ENCODE results near the gene ASB16. TPM values are rescaled to one million over a fixed set of nuclear protein-coding genes. Genes with fewer than 3 reads are reported as not detected.

ASB16 gene
- total and polyA plus RNA-seq, 2 donors (not counting 1 experiment from before 2014, with no cell fraction given), result not detected

DNA sequence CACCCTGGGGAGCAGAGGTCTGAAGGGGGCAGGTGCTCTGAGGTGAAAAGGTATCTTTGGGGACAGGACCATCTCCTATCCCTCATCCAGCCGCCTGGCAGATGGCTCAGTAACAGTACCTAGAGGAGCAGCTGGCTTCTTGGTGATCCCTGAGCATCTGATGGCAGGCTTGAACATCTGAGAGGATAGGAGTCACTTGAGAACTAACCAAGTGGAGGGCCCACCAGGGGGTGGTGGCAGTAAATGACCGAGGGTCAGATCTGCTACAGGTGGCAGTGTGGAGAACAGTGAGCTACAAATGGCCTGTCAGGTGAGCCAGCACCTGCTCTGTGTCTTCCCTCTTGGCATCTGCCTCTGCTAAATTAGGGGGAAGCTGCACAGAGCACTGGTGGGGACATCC is 15.0 kb upstream of the ASB16 start:
- H3K4me3 Mint-ChIP-seq, result no peak overlapping the region
- no peak overlapping the region for H3K27ac ChIP-seq (ENCODE audit: low read length in 2 of 2)
- no peaks in the 10 kb centered on the region for H3K79me2 ChIP-seq (ENCODE audit: control insufficient read depth, insufficient read depth, low read length)
- DNase-seq (no peak), ATAC-seq (ENCODE audit: low read depth) (no peak)
- H2AFZ ChIP-seq (ENCODE audit: insufficient read depth, low read depth, low read length, poor library complexity, severe bottlenecking), result no peak overlapping the region
- intact Hi-C loops (cut with micrococcal nuclease), result no loop called here
- H3K9me3 Mint-ChIP-seq (ENCODE audit: insufficient read depth), result no peaks in the 10 kb centered on the region
- H3K4me1 Mint-ChIP-seq, result no peaks in the 10 kb centered on the region
- no peaks in the 10 kb centered on the region for H3K27me3 Mint-ChIP-seq
- ChIA-PET POLR2A (interaction anchor here (0.7 kb wide), 1 partner anchor 757 kb away, joined by 3 read pairs; no protein-coding TSS in a partner anchor), CTCF (interaction anchor here (0.9 kb wide), 1 partner anchor 8 kb away, joined by 3 read pairs; no protein-coding TSS in a partner anchor)
- H3K4me2 ChIP-seq (replicated peaks; ENCODE audit: low read depth, low read length, poor library complexity, severe bottlenecking), result no peak overlapping the region
- no peaks in the 10 kb centered on the region for H3K9me3 ChIP-seq (ENCODE audit: control extremely low read depth in 1 of 3, control insufficient read depth in 2 of 3, insufficient read depth in 1 of 3, low read length in 2 of 3)
- H4K20me1 ChIP-seq (ENCODE audit: control insufficient read depth, insufficient read depth, low read length, poor library complexity, severe bottlenecking), result no peaks in the 10 kb centered on the region
- H3K27me3 ChIP-seq (replicated peaks in 1 of 4; ENCODE audit: control extremely low read depth in 1 of 4, control insufficient read depth in 3 of 4, insufficient read depth in 4 of 4, low read length in 3 of 4), result no peaks in the 10 kb centered on the region
- WGBS (ENCODE audit: insufficient coverage), result 89% methylated on average over 1 of the region's 2 CpGs
- no peak overlapping the region for H3K4me3 ChIP-seq (ENCODE audit: control extremely low read depth in 1 of 5, extremely low read depth in 1 of 5, insufficient read depth in 1 of 5, low read depth in 2 of 5, low read length in 4 of 5)
- H3K36me3 ChIP-seq (replicated peaks in 1 of 2; ENCODE audit: control extremely low read depth in 1 of 2, control insufficient read depth in 1 of 2, extremely low read depth in 1 of 2, insufficient read depth in 2 of 2, low read length in 1 of 2), result no peaks in the 10 kb centered on the region
- H3K4me1 ChIP-seq (ENCODE audit: control insufficient read depth in 2 of 2, insufficient read depth in 2 of 2, low read length in 2 of 2), result no peaks in the 10 kb centered on the region
- no peak for TF ChIP-seq EZH2 (IDR thresholded peaks at IDR 0.05; ENCODE audit: borderline replicate concordance, insufficient read depth, low read depth, low read length, poor library complexity, severe bottlenecking)
- TF ChIP-seq, protein P1, sequence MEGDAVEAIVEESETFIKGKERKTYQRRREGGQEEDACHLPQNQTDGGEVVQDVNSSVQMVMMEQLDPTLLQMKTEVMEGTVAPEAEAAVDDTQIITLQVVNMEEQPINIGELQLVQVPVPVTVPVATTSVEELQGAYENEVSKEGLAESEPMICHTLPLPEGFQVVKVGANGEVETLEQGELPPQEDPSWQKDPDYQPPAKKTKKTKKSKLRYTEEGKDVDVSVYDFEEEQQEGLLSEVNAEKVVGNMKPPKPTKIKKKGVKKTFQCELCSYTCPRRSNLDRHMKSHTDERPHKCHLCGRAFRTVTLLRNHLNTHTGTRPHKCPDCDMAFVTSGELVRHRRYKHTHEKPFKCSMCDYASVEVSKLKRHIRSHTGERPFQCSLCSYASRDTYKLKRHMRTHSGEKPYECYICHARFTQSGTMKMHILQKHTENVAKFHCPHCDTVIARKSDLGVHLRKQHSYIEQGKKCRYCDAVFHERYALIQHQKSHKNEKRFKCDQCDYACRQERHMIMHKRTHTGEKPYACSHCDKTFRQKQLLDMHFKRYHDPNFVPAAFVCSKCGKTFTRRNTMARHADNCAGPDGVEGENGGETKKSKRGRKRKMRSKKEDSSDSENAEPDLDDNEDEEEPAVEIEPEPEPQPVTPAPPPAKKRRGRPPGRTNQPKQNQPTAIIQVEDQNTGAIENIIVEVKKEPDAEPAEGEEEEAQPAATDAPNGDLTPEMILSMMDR (IDR thresholded peaks at IDR 0.05), result no peak
- no peak overlapping the region for H3K27ac Mint-ChIP-seq
- H3K9ac ChIP-seq (ENCODE audit: low read length), result no peak overlapping the region

DNA sequence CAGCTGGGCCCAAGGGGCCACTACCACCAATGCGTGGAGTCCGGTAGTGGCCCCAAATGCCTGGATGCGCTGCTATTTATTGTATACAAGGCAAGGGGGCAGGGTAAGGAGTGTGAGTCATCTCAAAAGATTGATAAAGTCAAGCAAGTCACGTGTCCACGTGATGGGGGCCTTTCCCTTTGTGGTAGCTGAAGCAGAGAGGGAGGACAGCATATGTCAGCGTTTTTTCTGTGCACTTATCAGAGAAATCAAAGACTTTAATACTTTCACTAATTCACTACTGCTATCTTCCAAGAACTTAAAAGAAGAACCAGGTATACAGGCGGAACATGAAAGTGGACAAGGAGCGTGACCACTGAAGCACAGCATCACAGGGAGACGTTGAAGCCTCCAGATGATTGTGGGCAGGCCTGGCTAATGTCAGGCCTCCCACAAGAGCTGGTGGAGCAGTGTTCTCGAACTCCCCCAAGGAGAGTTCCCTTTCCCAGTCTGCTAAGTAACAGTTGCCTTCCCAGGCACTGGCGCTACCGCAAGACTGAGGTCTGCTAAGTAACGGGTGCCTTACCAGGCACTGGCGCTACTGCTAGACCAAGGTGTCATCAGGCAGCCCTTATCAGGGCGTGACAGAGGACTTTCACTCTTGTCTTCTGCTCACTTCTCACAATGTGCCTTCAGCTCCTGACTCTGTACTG is 10.8 kb upstream of the ASB16 start:
- H2AFZ ChIP-seq (ENCODE audit: insufficient read depth, low read depth, low read length, poor library complexity, severe bottlenecking), result no peak overlapping the region
- ATAC-seq (ENCODE audit: low read depth), result no peak
- intact Hi-C loops (cut with micrococcal nuclease), result no loop called here
- no peaks in the 10 kb centered on the region for H4K20me1 ChIP-seq (ENCODE audit: control insufficient read depth, insufficient read depth, low read length, poor library complexity, severe bottlenecking)
- H3K27me3 ChIP-seq (replicated peaks in 1 of 4; ENCODE audit: control extremely low read depth in 1 of 4, control insufficient read depth in 3 of 4, insufficient read depth in 4 of 4, low read length in 3 of 4), result no peaks in the 10 kb centered on the region
- H3K4me3 Mint-ChIP-seq, result no peak overlapping the region
- no peaks in the 10 kb centered on the region for H3K27me3 Mint-ChIP-seq
- H3K36me3 ChIP-seq (replicated peaks in 1 of 2; ENCODE audit: control extremely low read depth in 1 of 2, control insufficient read depth in 1 of 2, extremely low read depth in 1 of 2, insufficient read depth in 2 of 2, low read length in 1 of 2), result no peaks in the 10 kb centered on the region
- no peak for DNase-seq
- H3K9ac ChIP-seq (ENCODE audit: low read length), result no peak overlapping the region
- TF ChIP-seq EZH2 (IDR thresholded peaks at IDR 0.05; ENCODE audit: borderline replicate concordance, insufficient read depth, low read depth, low read length, poor library complexity, severe bottlenecking), result no peak
- TF ChIP-seq, protein P1 (IDR thresholded peaks at IDR 0.05), result no peak
- H3K27ac ChIP-seq (ENCODE audit: low read length in 2 of 2), result no peak overlapping the region
- no peaks in the 10 kb centered on the region for H3K9me3 ChIP-seq (ENCODE audit: control extremely low read depth in 1 of 3, control insufficient read depth in 2 of 3, insufficient read depth in 1 of 3, low read length in 2 of 3)
- H3K9me3 Mint-ChIP-seq (ENCODE audit: insufficient read depth), result no peaks in the 10 kb centered on the region
- H3K27ac Mint-ChIP-seq, result no peak overlapping the region
- no peak overlapping the region for H3K4me3 ChIP-seq (ENCODE audit: control extremely low read depth in 1 of 5, extremely low read depth in 1 of 5, insufficient read depth in 1 of 5, low read depth in 2 of 5, low read length in 4 of 5)
- no peaks in the 10 kb centered on the region for H3K79me2 ChIP-seq (ENCODE audit: control insufficient read depth, insufficient read depth, low read length)
- H3K4me1 ChIP-seq (ENCODE audit: control insufficient read depth in 2 of 2, insufficient read depth in 2 of 2, low read length in 2 of 2), result no peaks in the 10 kb centered on the region
- H3K4me2 ChIP-seq (replicated peaks; ENCODE audit: low read depth, low read length, poor library complexity, severe bottlenecking), result no peak overlapping the region
- ChIA-PET CTCF (interaction anchor here (0.5 to 2.8 kb wide), 3 partner anchors 9 to 181 kb away, joined by 3 to 7 read pairs (median 4); no protein-coding TSS in a partner anchor), POLR2A (no interaction called here)
- no peaks in the 10 kb centered on the region for H3K4me1 Mint-ChIP-seq
- 86% methylated on average over 15 of the region's 15 CpGs for WGBS (ENCODE audit: insufficient coverage)

Measured in B cell (primary cell).